PFSK-1 (cell line): ENCODE measurements around the gene CAMTA1.

ENCODE experiments used
- FOXP2 ChIP-seq: optimal IDR thresholded peaks from 2 replicates; pipeline ENCODE3; 2011; ENCODE audit warnings: borderline replicate concordance, control low read depth, inconsistent platforms; ENCODE audit not compliant: insufficient read depth; ENCODE audit errors: extremely low read length, extremely low read depth
- POLR2AphosphoS5 ChIP-seq: IDR thresholded peaks from 2 replicates; pipeline ENCODE4 v1.6.1; 2012; ENCODE audit warnings: low read depth, mild to moderate bottlenecking, control low read depth, low read length, moderate library complexity
- SIN3A ChIP-seq: IDR thresholded peaks from 2 replicates; pipeline ENCODE4 v1.6.1; 2012; ENCODE audit warnings: mild to moderate bottlenecking, low read length, moderate library complexity, borderline replicate concordance; ENCODE audit not compliant: insufficient read depth
- TAF1 ChIP-seq: IDR thresholded peaks from 2 replicates; pipeline ENCODE4 v1.6.1; 2012; ENCODE audit warnings: low read length, control low read depth, borderline replicate concordance; ENCODE audit not compliant: insufficient read depth
- TF ChIP-seq, protein P1 (sequence below), 2 experiments: IDR thresholded peaks; 2 replicates each; pipeline versions ENCODE4 v1.6.1 to v1.8.0; 2011 to 2012; ENCODE audit warnings: low read depth in 2 of 2, low read length in 2 of 2, control low read depth in 1 of 2, inconsistent platforms in 1 of 2, mild to moderate bottlenecking in 1 of 2, moderate library complexity in 1 of 2; ENCODE audit not compliant: insufficient read depth in 1 of 2

CAMTA1 gene

DNA sequence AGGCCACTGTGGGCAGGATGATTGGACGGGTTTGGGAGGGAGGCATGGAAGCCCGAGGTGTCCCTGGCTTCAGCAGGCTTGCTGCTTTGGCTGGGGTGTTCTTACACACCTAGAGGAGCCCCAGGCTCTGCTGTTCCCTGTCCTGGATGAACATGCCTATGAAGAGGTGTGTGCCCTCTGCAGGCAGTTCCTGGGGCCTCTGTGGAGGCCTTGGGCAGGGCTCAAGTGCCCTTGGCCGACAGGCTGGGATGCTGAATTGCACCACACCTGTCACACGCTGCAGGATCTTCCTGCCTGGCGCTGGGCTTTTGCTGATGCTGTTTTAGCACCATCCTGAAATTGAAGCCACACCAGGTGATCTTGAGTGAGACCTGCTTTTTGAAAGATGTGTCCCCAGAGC, 570.8 kb downstream of the CAMTA1 start:
- TF ChIP-seq, protein P1, sequence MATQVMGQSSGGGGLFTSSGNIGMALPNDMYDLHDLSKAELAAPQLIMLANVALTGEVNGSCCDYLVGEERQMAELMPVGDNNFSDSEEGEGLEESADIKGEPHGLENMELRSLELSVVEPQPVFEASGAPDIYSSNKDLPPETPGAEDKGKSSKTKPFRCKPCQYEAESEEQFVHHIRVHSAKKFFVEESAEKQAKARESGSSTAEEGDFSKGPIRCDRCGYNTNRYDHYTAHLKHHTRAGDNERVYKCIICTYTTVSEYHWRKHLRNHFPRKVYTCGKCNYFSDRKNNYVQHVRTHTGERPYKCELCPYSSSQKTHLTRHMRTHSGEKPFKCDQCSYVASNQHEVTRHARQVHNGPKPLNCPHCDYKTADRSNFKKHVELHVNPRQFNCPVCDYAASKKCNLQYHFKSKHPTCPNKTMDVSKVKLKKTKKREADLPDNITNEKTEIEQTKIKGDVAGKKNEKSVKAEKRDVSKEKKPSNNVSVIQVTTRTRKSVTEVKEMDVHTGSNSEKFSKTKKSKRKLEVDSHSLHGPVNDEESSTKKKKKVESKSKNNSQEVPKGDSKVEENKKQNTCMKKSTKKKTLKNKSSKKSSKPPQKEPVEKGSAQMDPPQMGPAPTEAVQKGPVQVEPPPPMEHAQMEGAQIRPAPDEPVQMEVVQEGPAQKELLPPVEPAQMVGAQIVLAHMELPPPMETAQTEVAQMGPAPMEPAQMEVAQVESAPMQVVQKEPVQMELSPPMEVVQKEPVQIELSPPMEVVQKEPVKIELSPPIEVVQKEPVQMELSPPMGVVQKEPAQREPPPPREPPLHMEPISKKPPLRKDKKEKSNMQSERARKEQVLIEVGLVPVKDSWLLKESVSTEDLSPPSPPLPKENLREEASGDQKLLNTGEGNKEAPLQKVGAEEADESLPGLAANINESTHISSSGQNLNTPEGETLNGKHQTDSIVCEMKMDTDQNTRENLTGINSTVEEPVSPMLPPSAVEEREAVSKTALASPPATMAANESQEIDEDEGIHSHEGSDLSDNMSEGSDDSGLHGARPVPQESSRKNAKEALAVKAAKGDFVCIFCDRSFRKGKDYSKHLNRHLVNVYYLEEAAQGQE (IDR thresholded peaks at IDR 0.05; ENCODE audit: insufficient read depth in 1 of 2, low read depth in 2 of 2, low read length in 2 of 2): no peak

- no peak for TF ChIP-seq SIN3A
- TF ChIP-seq TAF1: no peak
- TF ChIP-seq, protein P1 (IDR thresholded peaks at IDR 0.05; ENCODE audit: insufficient read depth in 1 of 2, low read depth in 2 of 2, low read length in 2 of 2): no peak
- TF ChIP-seq POLR2AphosphoS5: no peak
- TF ChIP-seq FOXP2: no peak
These were observed 573.2 kb downstream of the CAMTA1 start for GRCh38 chr1:7358425-7358824.

- TF ChIP-seq TAF1: no peak
- TF ChIP-seq, protein P1 (IDR thresholded peaks at IDR 0.05; ENCODE audit: insufficient read depth in 1 of 2, low read depth in 2 of 2, low read length in 2 of 2): no peak
- no peak for TF ChIP-seq SIN3A
- no peak for TF ChIP-seq POLR2AphosphoS5
- no peak for TF ChIP-seq FOXP2
These were observed 575.3 kb downstream of the CAMTA1 start for GRCh38 chr1:7360526-7360925.

- TF ChIP-seq TAF1: no peak
- TF ChIP-seq FOXP2: no peak
- no peak for TF ChIP-seq POLR2AphosphoS5
- no peak for TF ChIP-seq SIN3A
- TF ChIP-seq, protein P1 (IDR thresholded peaks at IDR 0.05; ENCODE audit: insufficient read depth in 1 of 2, low read depth in 2 of 2, low read length in 2 of 2): no peak
These were observed 577.7 kb downstream of the CAMTA1 start for GRCh38 chr1:7362947-7363346.

DNA sequence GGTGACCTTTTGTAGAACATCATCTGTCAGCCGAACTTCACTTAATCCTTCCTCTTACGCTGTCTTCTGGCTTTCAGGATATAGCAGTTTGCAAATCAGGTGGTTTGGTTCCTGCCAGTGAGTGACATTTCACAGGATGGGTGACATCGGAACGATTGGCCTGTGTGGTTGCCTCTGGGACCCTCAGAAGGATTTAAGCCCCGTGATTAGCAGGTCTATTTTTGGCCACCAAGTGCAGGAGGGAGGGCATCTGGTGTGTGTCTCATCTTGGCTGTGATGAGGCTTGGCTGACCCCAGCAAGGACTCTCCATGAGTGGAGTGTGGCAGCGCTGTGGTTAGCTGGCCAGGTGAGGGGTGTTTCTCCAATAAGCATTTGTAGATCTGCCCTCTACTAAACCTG, 578.2 kb downstream of the CAMTA1 start:
- TF ChIP-seq, protein P1 (IDR thresholded peaks at IDR 0.05; ENCODE audit: insufficient read depth in 1 of 2, low read depth in 2 of 2, low read length in 2 of 2): no peak
- TF ChIP-seq FOXP2 (no peak), TAF1 (no peak), POLR2AphosphoS5 (no peak), SIN3A (no peak)
